ENCODE results near the gene ASTN2.

The ASTN2 gene

GRCh38 chr9:116382053-116382452 is 1032.8 kb downstream of the ASTN2 start:
- Histone ChIP-seq H3K36me3 (ENCODE audit: insufficient read depth, low read length) (no peaks in the 10 kb centered on the region), H3K4me3 (ENCODE audit: low read depth, low read length, poor library complexity, severe bottlenecking) (no peak overlapping the region), H3K4me1 (ENCODE audit: insufficient read depth, low read length, severe bottlenecking) (no peaks in the 10 kb centered on the region), H3K9me2 (ENCODE audit: low read depth, low read length) (no peaks in the 10 kb centered on the region), H4K20me1 (ENCODE audit: insufficient read depth, low read length) (no peaks in the 10 kb centered on the region), H3K4me2 (ENCODE audit: low read length) (no peak overlapping the region), H2AFZ (ENCODE audit: low read length) (no peak overlapping the region), H3K27me3 (ENCODE audit: insufficient read depth, low read length) (no peaks in the 10 kb centered on the region), H3F3A (ENCODE audit: insufficient read depth, low read length) (no peaks in the 10 kb centered on the region), H3K9me3 (ENCODE audit: low read length) (no peaks in the 10 kb centered on the region), H3K79me2 (ENCODE audit: insufficient read depth, low read length) (no peaks in the 10 kb centered on the region), H3K27ac (ENCODE audit: low read depth, low read length, poor library complexity, severe bottlenecking) (no peak overlapping the region), H3K9ac (ENCODE audit: low read length) (no peak overlapping the region)
- TF ChIP-seq EZH2 (IDR thresholded peaks at IDR 0.05; ENCODE audit: borderline replicate concordance, low read length) (no peak), CTCF (IDR thresholded peaks at IDR 0.05; ENCODE audit: low read length) (no peak)

- H3K4me3 ChIP-seq (ENCODE audit: low read depth, low read length, poor library complexity, severe bottlenecking): no peak overlapping the region
- H3K9ac ChIP-seq (ENCODE audit: low read length): no peak overlapping the region
- no peaks in the 10 kb centered on the region for H3K9me3 ChIP-seq (ENCODE audit: low read length)
- no peak overlapping the region for H3K4me2 ChIP-seq (ENCODE audit: low read length)
- no peaks in the 10 kb centered on the region for H3K27me3 ChIP-seq (ENCODE audit: insufficient read depth, low read length)
- H3K36me3 ChIP-seq (ENCODE audit: insufficient read depth, low read length): no peaks in the 10 kb centered on the region
- no peaks in the 10 kb centered on the region for H3K79me2 ChIP-seq (ENCODE audit: insufficient read depth, low read length)
- no peak overlapping the region for H3K27ac ChIP-seq (ENCODE audit: low read depth, low read length, poor library complexity, severe bottlenecking)
- H2AFZ ChIP-seq (ENCODE audit: low read length): no peak overlapping the region
- no peak for TF ChIP-seq CTCF (IDR thresholded peaks at IDR 0.05; ENCODE audit: low read length)
- TF ChIP-seq EZH2 (IDR thresholded peaks at IDR 0.05; ENCODE audit: borderline replicate concordance, low read length): no peak
- H3F3A ChIP-seq (ENCODE audit: insufficient read depth, low read length): no peaks in the 10 kb centered on the region
- no peaks in the 10 kb centered on the region for H3K4me1 ChIP-seq (ENCODE audit: insufficient read depth, low read length, severe bottlenecking)
- no peaks in the 10 kb centered on the region for H4K20me1 ChIP-seq (ENCODE audit: insufficient read depth, low read length)
- no peaks in the 10 kb centered on the region for H3K9me2 ChIP-seq (ENCODE audit: low read depth, low read length)
Measured at GRCh38 chr9:116381350-116381749, 1033.5 kb downstream of the ASTN2 start.

- Histone ChIP-seq H3K4me1 (ENCODE audit: insufficient read depth, low read length, severe bottlenecking) (no peaks in the 10 kb centered on the region), H3K27ac (ENCODE audit: low read depth, low read length, poor library complexity, severe bottlenecking) (no peak overlapping the region), H2AFZ (ENCODE audit: low read length) (no peak overlapping the region), H3K79me2 (ENCODE audit: insufficient read depth, low read length) (no peaks in the 10 kb centered on the region), H3K9me3 (ENCODE audit: low read length) (no peaks in the 10 kb centered on the region), H3K9ac (ENCODE audit: low read length) (no peak overlapping the region), H4K20me1 (ENCODE audit: insufficient read depth, low read length) (no peaks in the 10 kb centered on the region), H3K27me3 (ENCODE audit: insufficient read depth, low read length) (no peaks in the 10 kb centered on the region), H3K4me3 (ENCODE audit: low read depth, low read length, poor library complexity, severe bottlenecking) (no peak overlapping the region), H3K36me3 (ENCODE audit: insufficient read depth, low read length) (no peaks in the 10 kb centered on the region), H3K9me2 (ENCODE audit: low read depth, low read length) (no peaks in the 10 kb centered on the region), H3K4me2 (ENCODE audit: low read length) (no peak overlapping the region), H3F3A (ENCODE audit: insufficient read depth, low read length) (no peaks in the 10 kb centered on the region)
- TF ChIP-seq CTCF (IDR thresholded peaks at IDR 0.05; ENCODE audit: low read length): no peak
- TF ChIP-seq EZH2 (IDR thresholded peaks at IDR 0.05; ENCODE audit: borderline replicate concordance, low read length): no peak
Measured at GRCh38 chr9:116380496-116380995, 1034.3 kb downstream of the ASTN2 start.

All from OCI-LY1 (cell line).